ENCODE data around the gene ADD3. TPM values are rescaled to one million over a fixed set of nuclear protein-coding genes. Genes with fewer than 3 reads are reported as not detected.

ADD3 gene
- total RNA-seq, 4 donors from 2014 or later = 257 to 644 (median 358) TPM

GRCh38 chr10:110165239-110165638 is 157.5 kb downstream of the ADD3 start:
- DNase-seq = no peak
- intact Hi-C loops (cut with DNase I) = no loop called here
- TF ChIP-seq POLR2A (IDR thresholded peaks at IDR 0.05) = no peak
- no peak for TF ChIP-seq CTCF (IDR thresholded peaks at IDR 0.05)
- Histone ChIP-seq H3K4me3 (replicated peaks in 1 of 3) (no peak overlapping the region), H3K36me3 (no peaks in the 10 kb centered on the region), H3K27ac (no peak overlapping the region), H3K9me3 (no peaks in the 10 kb centered on the region), H3K4me1 (peaks cover 7 to 12% of the 10 kb centered on the region in 2 donors), H3K27me3 (peaks cover 2% of the 10 kb centered on the region)
- WGBS, 2 donors = 70 to 89% methylated on average over 6 of the region's 6 CpGs

GRCh38 chr10:110167149-110167548 is 159.4 kb downstream of the ADD3 start:
- Histone ChIP-seq H3K27ac (no peak overlapping the region), H3K4me1 (peaks cover 7 to 17% of the 10 kb centered on the region in 2 donors), H3K36me3 (no peaks in the 10 kb centered on the region), H3K4me3 (replicated peaks in 1 of 3) (no peak overlapping the region), H3K9me3 (no peaks in the 10 kb centered on the region), H3K27me3 (peaks cover 5% of the 10 kb centered on the region)
- intact Hi-C loops (cut with DNase I) = no loop called here
- no peak for DNase-seq
- no peak for TF ChIP-seq CTCF (IDR thresholded peaks at IDR 0.05)
- TF ChIP-seq POLR2A (IDR thresholded peaks at IDR 0.05) = no peak
- 91 to 93% methylated on average over 7 of the region's 7 CpGs for WGBS, 2 donors

GRCh38 chr10:110168601-110169481 is 161.1 kb downstream of the ADD3 start:
- TF ChIP-seq POLR2A (IDR thresholded peaks at IDR 0.05) (no peak), CTCF (IDR thresholded peaks at IDR 0.05) (no peak)
- H3K27ac ChIP-seq = no peak overlapping the region
- H3K36me3 ChIP-seq = no peaks in the 10 kb centered on the region
- intact Hi-C loops (cut with DNase I) = no loop called here
- peaks cover 5% of the 10 kb centered on the region for H3K27me3 ChIP-seq
- no peak overlapping the region for H3K4me3 ChIP-seq (replicated peaks in 1 of 3)
- 12 to 17% methylated on average over 10 of the region's 10 CpGs for WGBS, 2 donors
- DNase-seq = peak; percentile 19 to 32
- peaks cover 7 to 17% of the 10 kb centered on the region in 2 donors for H3K4me1 ChIP-seq
- no peaks in the 10 kb centered on the region for H3K9me3 ChIP-seq

- 13 to 15% methylated on average over 1 of the region's 1 CpG for WGBS, 2 donors
- intact Hi-C loops (cut with DNase I) = no loop called here
- Histone ChIP-seq H3K36me3 (no peaks in the 10 kb centered on the region), H3K27me3 (peaks cover 5% of the 10 kb centered on the region), H3K4me1 (peaks cover 7 to 17% of the 10 kb centered on the region in 2 donors), H3K4me3 (replicated peaks in 1 of 3) (no peak overlapping the region), H3K27ac (no peak overlapping the region), H3K9me3 (no peaks in the 10 kb centered on the region)
- DNase-seq = no peak
- no peak for TF ChIP-seq CTCF (IDR thresholded peaks at IDR 0.05)
Measured at GRCh38 chr10:110169586-110169985, 161.8 kb downstream of the ADD3 start.
